Thyroid gland (tissue), 4 donors: Measurements from ENCODE around the gene STXBP3.

Experiments used
- POLR2A ChIP-seq, 2 donors: fragments of 450-650 bp; IDR thresholded peaks; one replicate each; pipeline ENCODE4 v1.6.1; 2017; ENCODE audit warnings: antibody characterized with exemption in 2 of 2, mild to moderate bottlenecking in 2 of 2, moderate library complexity in 1 of 2
- TF ChIP-seq, protein P1 (sequence below), 6 experiments: fragments of 200-600 bp in 3 of 6; fragments of 450-650 bp in 3 of 6; sonication (generic) in 3 of 6; IDR thresholded peaks; one replicate each; pipeline ENCODE4 v1.5.1; 2016 to 2019; ENCODE audit warnings: antibody characterized with exemption in 6 of 6, mild to moderate bottlenecking in 2 of 6, inconsistent platforms in 1 of 6, moderate library complexity in 1 of 6

DNA sequence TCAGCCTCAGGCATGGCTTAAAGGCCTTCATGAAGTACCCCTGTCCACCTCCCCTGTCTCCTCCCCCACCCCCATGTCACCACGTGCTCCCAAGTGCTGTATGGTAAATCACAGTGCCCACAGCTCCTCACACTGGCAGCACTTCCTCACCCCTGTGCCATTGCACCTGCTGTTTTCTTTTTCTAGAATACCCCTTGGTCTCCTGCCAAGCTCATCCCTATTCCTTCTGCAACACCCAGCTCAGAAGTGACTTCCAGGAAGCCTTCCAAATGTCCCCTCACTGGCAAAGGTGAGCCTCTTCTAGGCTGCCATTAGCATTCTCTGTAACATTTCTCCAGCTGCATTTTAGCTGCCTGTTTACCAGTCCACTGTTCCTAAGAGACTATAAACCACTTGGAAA is 101.0 kb downstream of the STXBP3 start:
- TF ChIP-seq, protein P1, sequence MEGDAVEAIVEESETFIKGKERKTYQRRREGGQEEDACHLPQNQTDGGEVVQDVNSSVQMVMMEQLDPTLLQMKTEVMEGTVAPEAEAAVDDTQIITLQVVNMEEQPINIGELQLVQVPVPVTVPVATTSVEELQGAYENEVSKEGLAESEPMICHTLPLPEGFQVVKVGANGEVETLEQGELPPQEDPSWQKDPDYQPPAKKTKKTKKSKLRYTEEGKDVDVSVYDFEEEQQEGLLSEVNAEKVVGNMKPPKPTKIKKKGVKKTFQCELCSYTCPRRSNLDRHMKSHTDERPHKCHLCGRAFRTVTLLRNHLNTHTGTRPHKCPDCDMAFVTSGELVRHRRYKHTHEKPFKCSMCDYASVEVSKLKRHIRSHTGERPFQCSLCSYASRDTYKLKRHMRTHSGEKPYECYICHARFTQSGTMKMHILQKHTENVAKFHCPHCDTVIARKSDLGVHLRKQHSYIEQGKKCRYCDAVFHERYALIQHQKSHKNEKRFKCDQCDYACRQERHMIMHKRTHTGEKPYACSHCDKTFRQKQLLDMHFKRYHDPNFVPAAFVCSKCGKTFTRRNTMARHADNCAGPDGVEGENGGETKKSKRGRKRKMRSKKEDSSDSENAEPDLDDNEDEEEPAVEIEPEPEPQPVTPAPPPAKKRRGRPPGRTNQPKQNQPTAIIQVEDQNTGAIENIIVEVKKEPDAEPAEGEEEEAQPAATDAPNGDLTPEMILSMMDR (IDR thresholded peaks at IDR 0.05), result no peak
- no peak for TF ChIP-seq POLR2A (IDR thresholded peaks at IDR 0.05)
